Measurements from ENCODE around the gene EVI5. TPM values are rescaled to one million over a fixed set of nuclear protein-coding genes. Genes with fewer than 3 reads are reported as not detected.
A peak's percentile ranks its signal among the peaks of the same experiment; 100 is the strongest.

The EVI5 gene
- total RNA-seq, 1 donor: 58.7 TPM

DNA sequence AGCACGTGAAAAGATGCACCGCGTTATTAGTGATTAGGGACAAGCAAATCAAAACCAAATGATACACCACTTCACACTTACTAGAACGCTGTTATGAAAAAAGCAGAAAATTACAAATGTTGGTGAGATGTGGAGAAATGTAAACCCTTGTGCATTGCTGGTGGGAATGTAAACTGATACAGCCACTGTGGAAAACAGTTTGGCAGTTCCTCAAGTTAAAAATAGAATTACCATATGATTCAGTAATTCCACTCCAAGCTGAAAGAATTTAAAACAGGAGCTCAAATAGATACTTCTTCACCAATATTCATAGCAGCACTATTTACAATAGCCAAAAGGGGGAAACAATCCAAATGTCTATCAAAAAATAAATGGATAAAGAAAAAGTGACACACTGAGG lies 10.3 kb upstream of the EVI5 start:
- TF ChIP-seq, protein P1, sequence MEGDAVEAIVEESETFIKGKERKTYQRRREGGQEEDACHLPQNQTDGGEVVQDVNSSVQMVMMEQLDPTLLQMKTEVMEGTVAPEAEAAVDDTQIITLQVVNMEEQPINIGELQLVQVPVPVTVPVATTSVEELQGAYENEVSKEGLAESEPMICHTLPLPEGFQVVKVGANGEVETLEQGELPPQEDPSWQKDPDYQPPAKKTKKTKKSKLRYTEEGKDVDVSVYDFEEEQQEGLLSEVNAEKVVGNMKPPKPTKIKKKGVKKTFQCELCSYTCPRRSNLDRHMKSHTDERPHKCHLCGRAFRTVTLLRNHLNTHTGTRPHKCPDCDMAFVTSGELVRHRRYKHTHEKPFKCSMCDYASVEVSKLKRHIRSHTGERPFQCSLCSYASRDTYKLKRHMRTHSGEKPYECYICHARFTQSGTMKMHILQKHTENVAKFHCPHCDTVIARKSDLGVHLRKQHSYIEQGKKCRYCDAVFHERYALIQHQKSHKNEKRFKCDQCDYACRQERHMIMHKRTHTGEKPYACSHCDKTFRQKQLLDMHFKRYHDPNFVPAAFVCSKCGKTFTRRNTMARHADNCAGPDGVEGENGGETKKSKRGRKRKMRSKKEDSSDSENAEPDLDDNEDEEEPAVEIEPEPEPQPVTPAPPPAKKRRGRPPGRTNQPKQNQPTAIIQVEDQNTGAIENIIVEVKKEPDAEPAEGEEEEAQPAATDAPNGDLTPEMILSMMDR (IDR thresholded peaks at IDR 0.05; ENCODE audit: insufficient read depth, low read depth, low read length): no peak
- no peak overlapping the region for H3K4me3 ChIP-seq (ENCODE audit: low read depth, low read length)
- peak; percentile 37 for DNase-seq (ENCODE audit: low read depth)

DNA sequence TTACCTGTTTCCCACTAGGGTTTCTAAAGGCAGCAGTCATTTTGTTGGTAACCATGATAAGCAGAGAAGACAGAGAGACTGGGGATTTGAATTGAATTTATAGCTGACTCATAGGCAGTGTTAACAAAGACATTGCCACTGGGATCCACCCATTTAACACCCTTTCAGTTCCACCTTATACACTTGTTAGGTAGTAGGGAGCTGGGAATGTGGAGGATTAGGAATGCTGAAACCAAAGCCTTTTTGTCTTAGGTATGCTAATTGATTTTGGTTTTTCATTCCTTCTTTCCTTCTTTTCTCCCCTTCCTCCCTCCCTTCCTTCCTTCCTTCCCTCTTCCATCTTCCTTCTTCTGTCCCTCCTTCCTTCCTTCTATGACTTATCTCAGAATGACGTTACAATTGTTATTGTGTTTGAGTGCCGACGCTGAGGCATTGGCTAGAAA lies 7.5 kb upstream of the EVI5 start:
- no peak for DNase-seq (ENCODE audit: low read depth)
- TF ChIP-seq, protein P1 (IDR thresholded peaks at IDR 0.05; ENCODE audit: insufficient read depth, low read depth, low read length): no peak
- no peak overlapping the region for H3K4me3 ChIP-seq (ENCODE audit: low read depth, low read length)

DNA sequence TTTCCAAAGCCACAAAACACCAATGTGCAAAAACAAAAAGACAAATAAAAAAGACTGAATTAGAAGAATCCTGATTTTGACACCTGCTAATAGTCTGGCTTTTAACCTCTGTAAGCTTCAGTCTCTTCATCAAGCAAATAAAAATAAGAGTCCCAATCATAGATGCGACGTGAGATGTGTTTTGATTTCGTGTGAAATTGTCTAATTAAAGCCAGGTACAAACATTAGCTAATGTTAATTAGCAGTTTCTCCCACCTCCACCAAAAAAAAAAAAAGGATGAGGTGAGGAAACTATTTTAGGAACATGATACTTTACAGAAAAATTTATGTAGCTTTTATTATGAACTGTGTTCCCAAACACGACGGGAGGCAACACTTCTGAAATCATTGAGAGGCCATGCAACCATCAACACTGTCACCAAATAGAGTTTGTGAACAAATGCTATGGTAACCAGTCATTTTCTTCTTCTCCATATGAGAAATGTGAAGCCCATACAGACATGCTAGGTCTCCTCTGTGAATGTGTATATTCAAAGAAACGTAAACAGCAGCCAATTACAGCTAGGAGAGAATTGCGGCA lies 6.7 kb upstream of the EVI5 start:
- no peak for DNase-seq (ENCODE audit: low read depth)
- TF ChIP-seq, protein P1 (IDR thresholded peaks at IDR 0.05; ENCODE audit: insufficient read depth, low read depth, low read length): no peak
- H3K4me3 ChIP-seq (ENCODE audit: low read depth, low read length): no peak overlapping the region

DNA sequence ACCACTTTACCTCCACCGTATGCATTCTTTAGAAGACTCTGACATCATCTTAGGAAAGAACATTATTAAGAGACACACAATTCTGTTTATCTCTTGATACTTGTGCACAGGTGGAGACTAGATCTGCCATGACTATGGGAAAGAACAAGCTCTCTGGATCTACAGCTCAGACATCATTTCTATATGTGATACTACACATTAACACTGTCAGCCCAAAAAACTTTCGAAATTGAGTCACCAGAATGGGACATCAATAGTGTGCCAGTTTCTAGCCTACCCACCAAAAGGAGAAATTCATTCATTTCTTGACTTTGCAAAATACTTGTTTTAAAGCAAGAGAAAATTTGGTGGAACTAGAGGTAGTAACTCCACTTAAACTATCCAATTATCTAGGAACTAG lies 6.0 kb upstream of the EVI5 start:
- no peak overlapping the region for H3K4me3 ChIP-seq (ENCODE audit: low read depth, low read length)
- TF ChIP-seq, protein P1 (IDR thresholded peaks at IDR 0.05; ENCODE audit: insufficient read depth, low read depth, low read length): no peak
- DNase-seq (ENCODE audit: low read depth): no peak

DNA sequence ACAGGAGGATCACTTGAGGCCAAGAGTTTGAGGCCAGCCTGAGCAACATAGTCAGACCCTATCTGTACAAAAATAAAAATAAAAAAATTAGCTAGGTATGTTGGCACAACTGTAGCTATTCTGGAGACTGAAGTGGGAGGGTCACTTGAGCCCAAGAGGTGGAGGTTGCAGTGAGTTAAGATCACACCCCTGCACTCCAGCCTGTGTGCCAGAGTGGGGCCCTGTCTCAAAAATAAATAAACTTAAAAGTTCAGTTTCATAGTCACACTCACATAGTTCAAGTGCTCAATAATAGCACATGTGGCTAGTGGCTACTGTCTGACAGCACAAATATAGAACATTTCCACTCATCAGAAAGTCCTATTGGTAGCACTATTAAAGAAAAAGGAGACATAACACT lies 5.2 kb upstream of the EVI5 start:
- DNase-seq (ENCODE audit: low read depth): no peak
- TF ChIP-seq, protein P1 (IDR thresholded peaks at IDR 0.05; ENCODE audit: insufficient read depth, low read depth, low read length): no peak
- H3K4me3 ChIP-seq (ENCODE audit: low read depth, low read length): no peak overlapping the region

DNA sequence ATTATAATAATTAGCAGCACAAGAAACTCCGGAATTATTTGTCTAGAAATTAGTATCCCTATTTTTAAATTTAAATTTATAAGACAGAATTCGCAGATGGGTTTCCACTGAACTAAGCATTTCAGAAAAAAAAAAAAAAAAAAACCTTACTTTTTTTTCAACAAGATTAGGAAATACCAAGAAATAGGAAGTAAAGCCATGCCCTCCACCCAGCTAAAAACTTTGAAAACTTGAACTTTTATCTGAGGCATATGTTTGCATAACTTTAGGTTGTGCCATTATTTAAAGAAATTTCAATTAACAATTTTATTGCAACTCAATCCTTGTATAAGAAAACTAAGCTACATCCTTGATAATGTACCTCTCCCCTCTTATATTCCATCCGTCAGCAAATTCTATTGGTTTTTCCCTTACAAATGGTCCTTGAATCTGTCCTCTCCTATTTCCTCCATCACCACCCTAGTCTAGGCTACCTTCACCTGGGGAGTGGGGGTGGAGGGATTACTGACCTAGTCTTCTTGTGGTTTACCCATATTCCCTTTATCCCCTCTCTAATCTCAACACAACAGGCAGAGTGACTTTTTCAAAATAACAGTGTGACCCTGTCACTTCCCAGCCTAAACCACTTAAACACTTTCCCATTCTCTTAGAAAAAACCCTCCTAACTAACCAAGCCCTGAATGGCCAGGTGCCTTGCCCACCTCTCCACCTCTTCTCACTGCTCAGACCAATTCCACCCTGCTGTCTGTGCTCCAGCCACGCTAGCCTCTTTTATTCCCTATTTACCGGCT lies 1.4 kb upstream of the EVI5 start:
- TF ChIP-seq, protein P1 (IDR thresholded peaks at IDR 0.05; ENCODE audit: insufficient read depth, low read depth, low read length): no peak
- DNase-seq (ENCODE audit: low read depth): no peak
- no peak overlapping the region for H3K4me3 ChIP-seq (ENCODE audit: low read depth, low read length)
